HK-2 (cell line): ENCODE data around the gene PPFIA3.
A peak's percentile ranks its signal among the peaks of the same experiment; 100 is the strongest.

Experiments
- DNase-seq: peaks from one replicate; pipeline ENCODE4 v3.0.0-alpha.2; 2018; ENCODE audit not compliant: unreplicated experiment

PPFIA3 gene

GRCh38 chr19:49119411-49120324, at the start of gene PPFIA3:
Gene PPFIA3, plus strand, starts transcription at chr19:49119544. Its CDS starts 8,330 bp downstream, at chr19:49127874.
- DNase-seq, result peak; percentile 73

- DNase-seq, result no peak
Observed at GRCh38 chr19:49070416-49070815, 48.9 kb upstream of the PPFIA3 start.

- DNase-seq, result peak; percentile 75
Observed at GRCh38 chr19:49071860-49072547, 47.3 kb upstream of the PPFIA3 start.

- DNase-seq, result peak; percentile 39
Observed at GRCh38 chr19:49073514-49074378, 45.6 kb upstream of the PPFIA3 start.

GRCh38 chr19:49074869-49075268, 44.5 kb upstream of the PPFIA3 start:
- DNase-seq, result peak; percentile 55

- no peak for DNase-seq
Observed at GRCh38 chr19:49080392-49080791, 39.0 kb upstream of the PPFIA3 start.

- no peak for DNase-seq
Observed at GRCh38 chr19:49081273-49081672, 38.1 kb upstream of the PPFIA3 start.

- no peak for DNase-seq
Observed at GRCh38 chr19:49084206-49085019, 34.9 kb upstream of the PPFIA3 start.

- peak; percentile 100 for DNase-seq
Observed at GRCh38 chr19:49085020-49085867, 34.1 kb upstream of the PPFIA3 start, which contains the start of gene SNRNP70. Gene SNRNP70, plus strand, starts transcription at chr19:49085451. Its CDS starts 964 bp downstream, at chr19:49086415.

- no peak for DNase-seq
Observed at GRCh38 chr19:49085868-49086232, 33.5 kb upstream of the PPFIA3 start.

GRCh38 chr19:49086296-49086695, 33.0 kb upstream of the PPFIA3 start:
- DNase-seq, result no peak

- no peak for DNase-seq
Observed at GRCh38 chr19:49091391-49092038, 27.8 kb upstream of the PPFIA3 start.

- no peak for DNase-seq
Observed at GRCh38 chr19:49092686-49093085, 26.7 kb upstream of the PPFIA3 start.

- DNase-seq, result no peak
Observed at GRCh38 chr19:49094505-49095482, 24.6 kb upstream of the PPFIA3 start.

- DNase-seq, result peak; percentile 78
Observed at GRCh38 chr19:49097453-49098288, 21.7 kb upstream of the PPFIA3 start.

GRCh38 chr19:49098795-49099194, 20.5 kb upstream of the PPFIA3 start:
- no peak for DNase-seq

GRCh38 chr19:49101160-49101559, 18.2 kb upstream of the PPFIA3 start:
- DNase-seq, result no peak
